ENCODE data around the gene NDP.
A peak's percentile ranks its signal among the peaks of the same experiment; 100 is the strongest.
"Not testable (repeated sequence)": the region's sequence is repeated elsewhere in the genome, so short reads cannot be mapped to it uniquely, and the experiment has no call there.

NDP gene

DNA sequence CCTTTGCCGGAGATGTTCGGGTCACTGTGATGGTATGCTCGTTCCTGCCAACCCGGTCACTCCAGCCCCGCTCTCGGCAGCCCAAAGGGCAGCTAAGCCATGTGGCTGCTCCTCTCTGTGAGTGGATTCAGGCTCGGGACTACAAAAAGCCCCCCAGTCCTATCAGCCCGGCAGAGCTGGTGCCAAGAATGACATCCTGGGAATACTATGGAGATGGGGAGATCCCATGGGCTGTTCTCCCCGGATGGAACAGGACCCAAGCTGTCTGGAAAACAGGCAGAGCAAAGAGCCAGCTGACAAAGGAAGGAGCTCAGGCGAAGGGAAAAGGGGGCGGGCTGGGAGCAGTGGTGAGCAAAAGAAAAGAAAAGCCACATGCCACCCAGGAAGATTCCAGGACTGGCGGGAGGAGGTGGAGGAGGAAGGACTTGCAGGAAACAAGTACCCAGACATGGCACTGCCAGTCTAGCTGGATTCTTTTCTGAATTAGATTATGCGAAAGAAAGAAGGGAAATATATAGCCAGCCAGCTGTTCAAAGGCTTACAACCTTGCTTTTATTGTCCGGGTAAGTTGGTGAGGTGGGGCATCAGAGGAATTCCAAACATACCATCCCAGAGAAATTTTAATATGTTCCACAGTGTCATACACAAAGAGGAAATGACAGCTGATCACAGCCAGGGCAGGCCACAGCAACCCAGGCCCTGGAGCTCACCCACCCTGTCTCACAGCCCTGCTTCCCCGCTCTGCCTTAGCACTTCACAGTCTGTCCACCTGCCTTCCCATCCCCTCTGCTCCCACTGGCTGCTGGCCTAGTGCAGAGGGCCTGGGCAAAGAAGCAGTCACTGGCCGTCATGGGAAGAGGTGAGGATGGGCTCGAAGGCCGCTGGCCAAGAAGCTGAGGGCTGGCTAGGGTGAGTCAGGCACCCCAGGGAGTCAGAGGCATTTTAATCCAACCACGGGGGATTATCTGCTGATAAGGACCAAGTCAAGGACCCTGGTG is 3.4 kb downstream of the NDP start:
- no peak for DNase-seq

DNA sequence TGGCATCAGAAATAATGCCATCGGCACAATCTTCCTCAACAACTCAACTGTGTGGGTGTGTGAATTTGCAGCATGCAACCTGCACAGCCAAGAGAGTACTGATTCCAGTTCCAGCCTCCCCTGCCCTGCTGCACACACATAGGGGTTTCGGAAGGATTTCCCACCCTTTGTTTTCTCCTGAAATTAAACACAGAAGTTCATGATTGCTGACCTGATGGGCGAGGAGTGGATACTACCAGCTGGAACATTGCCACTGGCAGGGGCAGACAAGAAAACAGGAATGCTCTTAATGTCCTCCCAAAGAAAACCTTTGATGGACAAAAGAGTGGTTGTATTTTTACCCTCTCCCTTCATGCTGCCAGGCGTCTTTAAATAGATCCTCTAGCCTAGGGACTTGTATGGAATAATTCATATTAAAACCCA is 4.8 kb downstream of the NDP start:
- DNase-seq = no peak

DNA sequence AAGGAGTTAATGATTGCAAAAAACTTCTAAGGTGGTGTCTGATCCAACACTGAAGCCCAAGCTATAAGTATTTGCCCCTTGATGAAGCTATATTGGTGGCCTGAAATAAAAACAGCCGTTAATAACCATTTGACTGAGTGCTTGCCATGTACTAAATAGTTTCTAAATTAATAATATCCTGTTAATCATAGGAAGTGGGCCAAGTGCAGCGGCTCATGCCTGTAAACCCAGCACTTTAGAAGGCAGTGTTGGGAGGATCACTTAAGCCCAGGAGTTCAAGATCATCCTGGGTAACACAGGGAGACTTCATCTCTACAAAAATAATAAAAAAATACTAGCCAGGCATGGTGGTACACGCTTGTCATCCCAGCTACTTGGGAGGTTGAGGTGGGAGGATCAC is 8.3 kb downstream of the NDP start:
- no peak for DNase-seq

DNA sequence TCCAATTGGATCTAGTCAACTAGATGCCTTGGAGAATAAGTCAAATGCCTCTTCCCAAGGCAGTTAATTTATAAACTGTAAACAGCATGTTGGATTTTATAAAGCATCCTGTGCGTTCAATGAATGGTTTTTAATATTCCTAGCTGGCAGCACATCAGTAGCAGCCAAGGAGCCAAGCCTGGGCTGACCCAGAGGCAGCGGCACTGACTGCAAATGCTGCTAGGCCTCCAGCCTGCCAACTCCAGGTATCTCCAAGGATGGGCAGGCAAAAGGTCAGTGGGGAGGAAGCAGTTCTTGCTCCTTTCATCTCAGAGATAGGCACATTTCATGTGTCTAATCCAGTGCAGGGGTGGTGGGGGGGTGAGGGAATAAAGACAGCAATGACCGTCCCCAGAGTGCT is 9.5 kb downstream of the NDP start:
- no peak for DNase-seq

DNA sequence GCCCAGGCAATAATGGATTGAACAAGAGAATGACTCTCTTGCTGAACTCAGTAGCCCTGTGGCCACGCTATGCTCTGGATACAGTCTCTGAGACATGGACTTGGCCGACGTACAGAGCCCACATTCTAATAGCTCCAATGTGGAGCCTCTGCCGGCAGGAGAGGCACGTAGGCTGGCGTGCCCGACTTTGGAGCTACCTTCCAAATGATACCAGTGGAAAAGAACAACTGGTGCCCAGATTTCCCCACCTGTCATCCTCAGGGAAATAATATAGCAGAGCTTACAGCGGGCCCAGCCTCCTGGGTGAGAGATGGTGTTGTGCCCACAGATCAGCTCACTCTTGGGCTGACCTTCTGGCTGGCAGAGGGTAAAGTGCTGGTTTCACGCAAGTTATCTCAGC is 10.6 kb downstream of the NDP start:
- no peak for DNase-seq

DNA sequence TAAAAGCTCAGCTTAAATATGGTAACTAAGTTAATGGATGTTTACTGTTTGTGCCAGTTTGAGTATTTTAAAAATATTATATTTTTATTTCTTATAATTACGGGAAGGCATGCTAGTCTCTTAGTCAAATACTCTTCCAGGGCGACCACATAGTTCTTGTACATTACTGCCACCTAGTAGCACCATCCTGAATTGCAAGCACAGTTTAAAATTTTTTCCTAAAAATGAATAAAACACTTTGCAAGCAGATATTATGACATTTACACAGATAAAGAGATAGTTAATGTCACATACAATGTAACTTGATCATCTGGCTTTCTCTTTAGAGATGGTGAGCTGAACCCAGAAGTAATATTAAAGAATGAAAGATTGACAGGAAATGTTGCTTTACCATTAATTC is 11.5 kb downstream of the NDP start:
- no peak for DNase-seq

DNA sequence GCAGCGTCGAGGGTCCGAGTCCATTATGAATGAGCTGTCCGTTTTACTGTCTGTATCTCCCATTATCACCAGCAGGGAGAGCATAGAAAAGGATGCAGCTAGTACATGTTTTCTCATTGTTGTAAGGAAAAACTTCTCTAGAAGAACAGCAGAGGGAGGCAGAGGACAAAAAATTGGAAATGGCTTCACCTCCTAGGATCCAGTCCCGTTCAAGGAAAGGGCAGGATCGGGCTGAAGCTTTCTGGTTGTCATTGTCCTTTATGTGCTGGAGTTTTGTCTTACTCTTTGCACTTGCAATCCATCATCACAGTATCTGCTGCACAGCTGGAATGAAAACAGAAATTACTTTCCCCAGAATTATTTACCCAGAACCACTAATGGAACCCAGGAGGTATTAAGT is 14.7 kb downstream of the NDP start:
- no peak for DNase-seq

DNA sequence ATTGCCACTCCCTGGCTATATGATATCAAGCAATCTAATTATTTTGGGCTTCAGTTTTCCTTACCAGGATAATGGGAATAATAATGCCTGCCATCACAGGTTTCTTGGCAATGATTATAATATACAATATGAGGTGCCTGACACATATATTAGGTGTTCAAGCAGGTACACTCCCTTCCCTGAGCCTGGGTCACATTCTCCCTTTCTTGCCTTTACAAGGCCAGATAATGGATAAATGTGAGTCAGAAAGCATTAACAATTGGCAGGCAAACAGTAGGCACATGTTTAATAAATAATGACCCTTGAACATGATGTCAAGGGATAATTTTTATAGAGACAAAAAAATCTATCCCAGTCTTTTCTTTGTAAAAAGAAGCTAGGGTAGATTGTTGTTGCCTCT is 17.2 kb downstream of the NDP start:
- no peak for DNase-seq

DNA sequence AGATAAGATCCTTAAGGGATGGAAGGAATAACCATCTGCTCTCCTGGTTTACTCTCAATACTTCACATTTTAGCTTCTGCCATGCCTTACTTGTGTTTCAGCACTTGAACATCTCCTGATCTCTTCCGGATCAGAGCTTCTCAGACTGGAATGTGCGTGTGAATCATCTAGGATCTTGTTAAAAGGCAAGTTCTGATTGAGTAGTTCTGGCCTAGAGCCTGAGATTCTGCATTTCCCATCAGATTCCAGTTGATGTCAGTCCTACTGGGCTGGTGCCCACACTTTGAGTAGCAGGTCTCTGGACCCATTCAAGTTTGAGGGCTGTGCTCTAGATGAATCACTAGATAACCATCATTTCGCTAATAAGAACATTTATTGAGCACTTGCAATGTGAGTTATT is 20.0 kb downstream of the NDP start:
- no peak for DNase-seq

DNA sequence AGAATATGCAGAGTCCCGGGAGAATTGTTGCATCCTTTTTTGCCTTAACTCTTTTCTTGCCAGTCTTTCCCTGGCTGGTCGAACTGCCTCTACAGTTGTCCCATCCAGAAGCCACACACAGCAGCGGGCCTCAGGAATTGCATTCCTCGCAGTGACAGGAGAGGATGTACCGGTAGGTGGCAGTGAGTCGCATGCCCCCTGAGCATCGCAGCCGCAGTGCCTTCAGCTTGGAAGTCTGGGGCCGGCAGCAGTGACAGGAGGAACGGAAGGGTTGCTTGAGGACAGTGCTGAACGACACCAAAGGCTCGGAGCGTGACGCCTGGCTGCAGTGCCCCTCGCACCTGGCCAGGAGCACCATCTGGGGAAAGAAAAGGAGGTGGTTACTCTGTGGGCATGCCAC is 23.5 kb downstream of the NDP start:
- peak; percentile 21 for DNase-seq

DNA sequence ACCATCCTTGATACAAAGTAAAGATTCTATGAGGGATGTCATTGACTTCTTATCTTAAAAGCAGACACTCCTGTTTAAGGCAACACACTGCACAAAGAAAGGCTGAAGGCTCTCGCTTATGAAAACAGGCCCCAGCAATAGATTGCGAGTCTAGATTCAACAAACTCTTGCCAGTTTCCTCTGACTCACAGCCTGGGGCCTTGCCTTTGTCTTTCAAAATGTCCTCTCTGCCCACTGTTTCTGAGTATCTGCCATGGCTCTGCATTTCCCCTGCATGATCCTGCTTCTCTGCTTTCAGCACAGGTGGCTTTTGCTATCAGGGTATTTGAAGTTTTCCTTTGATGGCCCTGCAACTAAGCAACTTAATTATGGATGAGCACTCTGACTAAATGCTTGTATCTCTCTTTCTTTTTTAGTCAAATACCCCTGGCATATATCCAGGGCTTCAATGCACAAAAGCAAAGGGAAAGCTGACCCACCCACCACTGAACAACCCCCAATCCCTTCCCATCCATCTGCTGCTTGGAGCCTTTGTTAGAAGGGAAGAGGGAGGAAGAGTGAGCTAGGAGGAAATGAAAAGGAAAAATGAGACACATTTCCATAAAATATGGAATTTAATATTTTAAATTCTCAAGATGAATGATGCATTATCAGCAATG is 32.2 kb downstream of the NDP start:
- no peak for DNase-seq

DNA sequence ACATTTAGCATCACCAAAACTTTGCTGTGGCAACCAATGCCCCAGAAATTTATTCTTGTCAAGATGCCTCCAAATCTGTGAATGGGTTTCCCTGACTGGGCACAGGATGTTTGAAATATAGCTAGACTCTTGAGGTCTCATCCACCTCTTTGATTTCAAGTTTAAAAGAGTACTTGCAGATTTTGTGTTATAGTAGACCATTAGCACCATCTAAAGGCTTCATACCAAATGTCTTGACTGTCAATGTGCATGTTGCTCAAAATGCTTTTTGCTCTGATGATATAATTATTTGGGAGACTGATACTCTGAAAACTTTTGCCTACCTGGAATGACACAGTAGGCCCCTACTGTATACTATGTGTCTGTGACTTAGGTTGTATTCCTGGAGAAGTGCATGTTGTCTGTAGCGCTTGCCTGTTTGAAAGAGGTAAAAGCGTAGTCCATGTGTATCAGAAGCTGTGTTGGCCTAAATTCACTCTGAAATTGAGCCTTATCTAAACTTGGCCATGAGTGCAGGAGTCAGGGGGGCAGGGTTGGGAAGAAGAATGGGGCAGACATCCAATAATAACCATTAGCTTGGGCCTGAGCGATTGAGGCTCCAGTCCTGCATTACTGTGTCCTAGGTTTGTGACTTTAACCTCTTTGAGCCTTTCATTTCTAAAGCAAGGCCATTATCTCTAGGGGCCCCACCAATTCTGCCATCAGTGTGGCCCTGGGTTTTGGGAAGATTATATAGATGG is 33.8 kb downstream of the NDP start:
- DNase-seq = no peak

DNA sequence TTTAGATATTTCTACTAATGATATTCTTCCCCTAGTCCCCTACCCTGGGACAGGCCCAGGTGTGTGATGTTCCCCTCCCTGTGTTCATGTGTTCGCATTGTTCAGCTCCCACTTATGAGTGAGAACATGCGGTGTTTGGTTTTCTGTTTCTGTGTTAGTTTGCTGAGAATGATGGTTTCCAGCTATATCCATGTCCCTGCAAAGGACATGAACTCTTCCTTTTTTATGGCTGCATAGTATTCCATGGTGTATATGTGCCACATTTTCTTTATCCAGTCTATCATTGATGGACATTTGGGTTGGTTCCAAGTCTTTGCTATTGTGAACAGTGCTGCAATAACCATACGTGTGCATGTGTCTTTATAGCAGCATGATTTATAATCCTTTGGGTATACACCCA is 51.2 kb downstream of the NDP start:
- not testable (repeated sequence) for DNase-seq

DNA sequence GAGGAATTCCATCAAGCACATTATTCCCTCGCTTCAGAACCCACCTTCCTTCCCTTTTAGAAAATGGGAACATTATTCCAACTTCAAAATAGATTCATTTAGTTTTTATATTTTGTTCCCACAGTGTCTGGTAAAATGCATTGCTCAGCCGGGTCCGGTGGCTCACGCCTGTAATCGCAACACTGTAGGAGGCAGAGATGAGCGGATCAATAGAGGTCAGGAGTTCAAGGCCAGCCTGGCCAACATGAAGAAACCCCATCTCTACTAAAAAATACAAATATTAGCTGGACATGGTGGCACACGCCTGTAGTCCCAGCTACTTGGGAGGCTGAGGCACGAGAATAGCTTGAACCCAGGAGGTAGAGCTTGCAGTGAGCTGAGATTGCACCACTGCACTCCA is 62.4 kb downstream of the NDP start:
- DNase-seq = not testable (repeated sequence)

DNA sequence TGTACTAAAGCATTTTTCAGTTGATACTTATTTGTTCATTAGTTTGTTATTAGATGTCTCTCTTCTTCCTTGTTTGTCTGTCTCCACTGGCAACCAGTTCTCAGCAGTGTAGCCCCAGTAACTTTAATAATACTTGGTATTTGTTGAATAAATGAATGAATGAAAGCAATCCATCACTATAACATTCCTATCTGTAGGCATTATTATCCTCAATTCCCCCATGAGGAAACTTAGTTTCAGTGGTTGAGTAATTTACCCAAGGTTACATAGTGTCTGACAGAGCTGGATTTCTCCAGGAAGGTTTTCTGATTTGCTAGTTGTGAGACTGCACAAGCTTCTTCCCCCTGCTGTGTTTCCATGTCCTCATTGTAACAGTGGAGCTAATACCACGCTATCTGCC is 63.2 kb downstream of the NDP start:
- DNase-seq = no peak

DNA sequence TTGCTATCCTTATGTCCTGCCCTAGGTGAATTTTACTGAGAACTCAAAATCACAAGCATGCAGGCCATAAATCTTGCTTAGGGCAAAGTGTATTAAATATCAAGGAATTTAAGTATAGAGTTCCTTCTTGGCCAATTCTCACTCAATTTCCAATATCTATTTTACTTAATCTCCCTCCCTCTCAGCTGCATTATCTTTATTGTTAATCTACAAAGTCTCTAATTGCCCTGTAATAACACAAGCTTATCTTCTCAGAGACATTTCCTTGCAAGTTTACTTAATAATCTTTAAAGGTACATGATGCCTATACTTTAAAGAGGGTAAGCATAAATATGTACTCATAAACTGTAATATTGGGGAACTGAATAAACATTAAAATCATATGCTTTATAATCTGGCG is 64.0 kb downstream of the NDP start:
- DNase-seq = no peak

DNA sequence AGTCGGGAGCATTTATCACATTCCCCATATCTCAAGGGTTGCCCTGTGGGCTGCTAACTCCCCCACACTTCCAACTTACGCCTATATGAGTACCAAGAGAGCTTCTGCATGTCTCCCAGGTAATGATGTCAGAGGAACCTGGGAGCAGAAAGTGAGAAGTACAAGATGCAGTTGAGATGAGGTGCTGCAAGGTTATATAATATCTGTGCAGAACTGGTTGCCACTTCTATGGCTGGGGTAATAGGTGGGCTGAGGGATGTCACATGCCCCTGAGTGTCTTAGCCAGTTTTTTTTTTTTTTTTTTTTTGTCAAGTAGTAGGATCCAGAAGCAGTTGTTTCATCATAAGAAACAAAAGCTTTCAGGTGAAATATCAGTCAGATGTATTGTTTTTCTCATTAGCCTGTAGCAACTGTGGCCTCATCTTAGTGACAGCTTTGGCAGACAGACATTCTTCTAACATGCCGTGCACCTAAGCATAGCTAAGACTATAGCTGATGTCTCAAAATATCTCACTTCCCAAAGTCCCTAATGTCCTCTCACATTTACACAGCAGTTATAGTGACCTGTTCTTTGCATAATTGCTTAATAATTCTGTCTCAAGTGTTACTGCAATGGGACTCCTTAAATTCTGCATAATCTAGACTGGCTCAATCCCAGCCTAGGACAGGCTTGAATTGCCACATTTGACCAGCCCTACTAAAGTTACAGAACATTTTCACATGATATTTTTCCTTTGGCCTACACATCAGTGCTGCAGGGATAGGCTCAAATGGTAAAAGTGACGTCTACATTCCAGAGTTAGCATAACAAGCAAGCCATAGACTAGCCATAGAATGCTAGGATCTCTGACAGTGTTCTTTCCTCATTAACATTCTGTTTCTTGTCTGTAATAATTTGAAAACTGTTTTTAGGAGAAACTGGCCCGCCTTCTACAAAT is 73.0 kb downstream of the NDP start:
- DNase-seq = no peak

All from CD4-positive, alpha-beta T cell treated with Interleukin-15 for 1 hour (primary cell).